Keratinocyte (primary cell): ENCODE data around the gene RAG2.

ENCODE experiments used
- EZH2 ChIP-seq: IDR thresholded peaks from one replicate; pipeline ENCODE4 v1.6.1; 2012; ENCODE audit warnings: inconsistent platforms, mild to moderate bottlenecking, low read length, moderate library complexity
- TF ChIP-seq, protein P1 (sequence below), 3 experiments: IDR thresholded peaks in 1 of 3; conservative IDR thresholded peaks in 1 of 3; optimal IDR thresholded peaks in 1 of 3; 2 replicates in 2 of 3; 3 replicates in 1 of 3; pipeline versions ENCODE3 to v1.5.1; 2011; ENCODE audit warnings: low read length in 3 of 3, mild to moderate bottlenecking in 3 of 3, moderate library complexity in 2 of 3, control low read depth in 1 of 3, inconsistent platforms in 1 of 3; ENCODE audit not compliant: insufficient read depth in 2 of 3; ENCODE audit errors: extremely low read depth in 1 of 3

DNA sequence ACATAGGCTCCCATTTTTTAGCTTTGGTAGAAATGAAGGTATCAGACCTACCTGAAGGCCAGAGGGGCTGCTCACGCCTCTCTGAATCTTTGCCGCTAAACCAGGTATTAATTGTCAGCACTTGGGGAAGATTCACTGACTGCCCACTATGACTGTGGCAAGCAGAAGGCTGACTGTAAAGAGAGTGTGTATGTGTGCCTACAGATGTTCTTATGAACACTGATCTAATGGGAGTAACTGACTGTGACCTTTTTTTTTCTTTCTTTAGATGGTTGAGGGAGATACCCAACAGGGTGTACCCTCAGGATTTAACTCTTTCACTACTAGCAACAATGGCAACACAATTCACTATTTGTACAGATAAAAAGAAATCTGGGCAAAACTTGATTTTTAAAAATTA is at the start of gene RAG2:
- TF ChIP-seq, protein P1, sequence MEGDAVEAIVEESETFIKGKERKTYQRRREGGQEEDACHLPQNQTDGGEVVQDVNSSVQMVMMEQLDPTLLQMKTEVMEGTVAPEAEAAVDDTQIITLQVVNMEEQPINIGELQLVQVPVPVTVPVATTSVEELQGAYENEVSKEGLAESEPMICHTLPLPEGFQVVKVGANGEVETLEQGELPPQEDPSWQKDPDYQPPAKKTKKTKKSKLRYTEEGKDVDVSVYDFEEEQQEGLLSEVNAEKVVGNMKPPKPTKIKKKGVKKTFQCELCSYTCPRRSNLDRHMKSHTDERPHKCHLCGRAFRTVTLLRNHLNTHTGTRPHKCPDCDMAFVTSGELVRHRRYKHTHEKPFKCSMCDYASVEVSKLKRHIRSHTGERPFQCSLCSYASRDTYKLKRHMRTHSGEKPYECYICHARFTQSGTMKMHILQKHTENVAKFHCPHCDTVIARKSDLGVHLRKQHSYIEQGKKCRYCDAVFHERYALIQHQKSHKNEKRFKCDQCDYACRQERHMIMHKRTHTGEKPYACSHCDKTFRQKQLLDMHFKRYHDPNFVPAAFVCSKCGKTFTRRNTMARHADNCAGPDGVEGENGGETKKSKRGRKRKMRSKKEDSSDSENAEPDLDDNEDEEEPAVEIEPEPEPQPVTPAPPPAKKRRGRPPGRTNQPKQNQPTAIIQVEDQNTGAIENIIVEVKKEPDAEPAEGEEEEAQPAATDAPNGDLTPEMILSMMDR (optimal IDR thresholded peaks at IDR 0.05 in 1 of 3, IDR thresholded peaks at IDR 0.05 in 1 of 3, conservative IDR thresholded peaks at IDR 0.05 in 1 of 3; ENCODE audit: extremely low read depth in 1 of 3, insufficient read depth in 2 of 3, low read length in 3 of 3) = no peak
- TF ChIP-seq EZH2 = no peak
